Mesendoderm (in vitro differentiated cells): Measurements from ENCODE around the gene FAM163B.

Source experiments
- DNase-seq: peaks from one replicate; pipeline ENCODE4 v3.0.0; 2013
- H2AK5ac ChIP-seq: 2 replicates; pipeline ENCODE4 v1.6.1; 2013; ENCODE audit warnings: low read length, inconsistent platforms
- H2BK120ac ChIP-seq: 2 replicates; pipeline ENCODE4 v1.6.1; 2013; ENCODE audit warnings: low read depth, mild to moderate bottlenecking, low read length, moderate library complexity, mixed read lengths
- H2BK15ac ChIP-seq: replicated peaks from 2 replicates; pipeline ENCODE4 v1.6.1; 2013; ENCODE audit warnings: low read depth, mild to moderate bottlenecking, moderate library complexity
- H2BK5ac ChIP-seq: 2 replicates; pipeline ENCODE4 v1.6.1; 2013; ENCODE audit warnings: low read length, inconsistent platforms
- H3K18ac ChIP-seq: 2 replicates; pipeline ENCODE4 v1.6.1; 2013; ENCODE audit warnings: mild to moderate bottlenecking, low read length, mixed read lengths
- H3K23ac ChIP-seq: one replicate; pipeline ENCODE4 v1.6.1; 2013; ENCODE audit warnings: low read length
- H3K27ac ChIP-seq: 2 replicates; pipeline ENCODE4 v1.5.1; 2013; ENCODE audit warnings: low read depth, mild to moderate bottlenecking, inconsistent platforms, low read length, moderate library complexity
- H3K27me3 ChIP-seq: 2 replicates; pipeline ENCODE4 v1.6.1; 2013; ENCODE audit warnings: low read length, control low read depth, mild to moderate bottlenecking, inconsistent platforms; ENCODE audit not compliant: insufficient read depth, poor library complexity
- H3K36me3 ChIP-seq: 2 replicates; pipeline ENCODE4 v1.6.1; 2013; ENCODE audit warnings: low read length, inconsistent platforms; ENCODE audit not compliant: control insufficient read depth, insufficient read depth
- H3K4ac ChIP-seq: one replicate; pipeline ENCODE4 v1.6.1; 2013; ENCODE audit warnings: low read depth, mild to moderate bottlenecking, low read length, moderate library complexity
- H3K4me1 ChIP-seq: 2 replicates; pipeline ENCODE4 v1.6.1; 2013; ENCODE audit warnings: low read depth, low read length, inconsistent platforms; ENCODE audit not compliant: control insufficient read depth
- H3K4me2 ChIP-seq: 2 replicates; pipeline ENCODE4 v1.6.1; 2013; ENCODE audit warnings: low read length
- H3K4me3 ChIP-seq: 2 replicates; pipeline ENCODE4 v1.5.1; 2013; ENCODE audit warnings: mild to moderate bottlenecking, low read length
- H3K56ac ChIP-seq: one replicate; pipeline ENCODE4 v1.6.1; 2013; ENCODE audit warnings: low read length
- H3K79me1 ChIP-seq: 2 replicates; pipeline ENCODE4 v1.6.1; 2013; ENCODE audit warnings: low read length, inconsistent platforms
- H3K79me2 ChIP-seq: 2 replicates; pipeline ENCODE4 v1.6.1; 2013; ENCODE audit warnings: mild to moderate bottlenecking, low read length; ENCODE audit not compliant: control insufficient read depth, insufficient read depth
- H3K9ac ChIP-seq: 2 replicates; pipeline ENCODE4 v1.6.1; 2013; ENCODE audit warnings: low read length, inconsistent platforms
- H4K5ac ChIP-seq: one replicate; pipeline ENCODE4 v1.6.1; 2013; ENCODE audit warnings: low read length
- H4K8ac ChIP-seq: one replicate; pipeline ENCODE4 v1.6.1; 2013; ENCODE audit warnings: low read depth, mild to moderate bottlenecking, control low read depth, low read length, moderate library complexity
- WGBS: extraction: QIAGEN DNeasy Blood & Tissue Kit; methylation state at CpG from one replicate; pipeline ENCODE4 v1.1.7; 2013; ENCODE audit warnings: low lambda C conversion rate, missing lambda C conversion rate; ENCODE audit not compliant: insufficient coverage; ENCODE audit errors: extremely low coverage; 5-methylcytosine and 5-hydroxymethylcytosine counted together

The FAM163B gene

DNA sequence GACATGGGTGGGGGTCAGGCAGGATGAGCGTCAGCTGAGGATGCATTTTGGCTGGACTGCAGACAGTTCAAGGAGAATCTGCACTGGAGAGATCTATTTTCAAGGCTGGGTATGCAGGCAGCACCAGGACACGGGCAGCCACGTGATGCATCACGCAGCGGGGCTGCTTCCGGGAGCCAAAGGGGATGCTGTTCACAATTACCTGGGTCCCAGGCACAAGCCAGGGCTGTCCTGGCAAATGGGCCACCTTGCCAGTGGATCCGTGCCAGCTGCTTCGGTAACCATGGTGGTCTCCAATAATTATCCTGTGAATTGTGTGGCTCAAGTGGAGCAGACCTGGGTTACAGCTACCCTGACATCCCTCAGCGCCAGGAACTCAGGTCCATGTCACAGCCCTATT is 44.4 kb upstream of the FAM163B start:
- DNase-seq = no peak
- Histone ChIP-seq H3K4me2 (no peak overlapping the region), H2BK15ac (no peak overlapping the region), H2AK5ac (no peak overlapping the region), H2BK120ac (no peak overlapping the region), H3K18ac (no peak overlapping the region), H3K4me3 (no peak overlapping the region), H3K27me3 (no peaks in the 10 kb centered on the region), H4K5ac (no peak overlapping the region), H3K79me2 (no peaks in the 10 kb centered on the region), H3K23ac (no peak overlapping the region), H3K4ac (no peak overlapping the region), H3K4me1 (no peaks in the 10 kb centered on the region), H4K8ac (no peak overlapping the region), H3K36me3 (no peaks in the 10 kb centered on the region), H3K79me1 (no peaks in the 10 kb centered on the region), H3K9ac (no peak overlapping the region), H2BK5ac (no peak overlapping the region), H3K56ac (no peak overlapping the region), H3K27ac (no peak overlapping the region)
- WGBS = no CpG with 5 or more reads among the region's 9 CpGs

DNA sequence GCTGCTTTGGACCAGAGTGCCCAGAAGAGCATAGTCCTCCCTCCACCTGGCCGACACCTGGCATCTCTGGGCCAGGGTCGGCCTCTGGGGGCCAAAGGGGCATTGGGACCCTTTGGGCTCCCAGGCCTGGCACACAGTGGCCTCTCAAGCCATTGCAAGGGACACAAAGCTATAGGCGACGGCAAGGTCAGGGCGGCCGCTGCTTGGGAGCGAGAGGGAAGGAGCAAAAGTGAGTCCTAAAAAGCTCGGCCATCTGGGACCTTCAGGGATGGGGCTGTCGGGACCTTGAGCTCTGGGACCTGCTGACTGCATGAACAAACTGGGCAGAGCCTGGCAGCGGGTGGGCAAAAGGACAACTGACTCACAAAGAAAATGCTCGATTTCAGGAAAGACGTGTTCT is 40.8 kb upstream of the FAM163B start:
- H2BK120ac ChIP-seq = no peak overlapping the region
- no peak overlapping the region for H3K4me3 ChIP-seq
- H3K4ac ChIP-seq = no peak overlapping the region
- H3K27ac ChIP-seq = no peak overlapping the region
- H3K79me2 ChIP-seq = no peaks in the 10 kb centered on the region
- H2BK15ac ChIP-seq = no peak overlapping the region
- H3K27me3 ChIP-seq = no peaks in the 10 kb centered on the region
- H4K5ac ChIP-seq = no peak overlapping the region
- no peak for DNase-seq
- no CpG with 5 or more reads among the region's 12 CpGs for WGBS
- no peaks in the 10 kb centered on the region for H3K4me1 ChIP-seq
- no peaks in the 10 kb centered on the region for H3K79me1 ChIP-seq
- H3K23ac ChIP-seq = no peak overlapping the region
- H3K36me3 ChIP-seq = no peaks in the 10 kb centered on the region
- H3K18ac ChIP-seq = no peak overlapping the region
- H4K8ac ChIP-seq = no peak overlapping the region
- no peak overlapping the region for H2AK5ac ChIP-seq
- H2BK5ac ChIP-seq = no peak overlapping the region
- no peak overlapping the region for H3K56ac ChIP-seq
- H3K4me2 ChIP-seq = no peak overlapping the region
- no peak overlapping the region for H3K9ac ChIP-seq

DNA sequence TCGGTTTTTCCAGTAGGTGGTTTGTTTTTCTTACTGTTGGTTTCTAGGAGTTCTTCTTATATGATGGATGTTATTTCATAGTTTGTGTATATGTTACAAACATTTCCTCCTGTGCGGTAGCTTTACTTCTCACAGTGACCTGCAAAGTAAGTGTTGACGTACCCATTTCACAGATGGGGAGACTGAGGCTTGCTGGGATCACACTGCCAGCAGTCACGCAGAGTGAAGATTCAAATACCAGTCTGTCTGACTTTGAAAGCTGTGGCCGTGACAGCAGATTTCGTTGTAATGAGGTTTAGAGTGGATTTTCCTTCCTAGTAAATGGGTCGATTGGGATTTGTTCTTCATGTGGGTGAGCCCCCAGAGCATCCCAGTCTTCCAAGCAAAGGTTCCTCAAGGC is 40.0 kb upstream of the FAM163B start:
- Histone ChIP-seq H3K79me2 (no peaks in the 10 kb centered on the region), H3K56ac (no peak overlapping the region), H2AK5ac (no peak overlapping the region), H3K27ac (no peak overlapping the region), H2BK5ac (no peak overlapping the region), H3K4ac (no peak overlapping the region), H3K4me1 (no peaks in the 10 kb centered on the region), H3K4me3 (no peak overlapping the region), H2BK15ac (no peak overlapping the region), H3K18ac (no peak overlapping the region), H3K23ac (no peak overlapping the region), H4K5ac (no peak overlapping the region), H3K27me3 (no peaks in the 10 kb centered on the region), H3K4me2 (no peak overlapping the region), H3K9ac (no peak overlapping the region), H2BK120ac (no peak overlapping the region), H3K79me1 (no peaks in the 10 kb centered on the region), H4K8ac (no peak overlapping the region), H3K36me3 (no peaks in the 10 kb centered on the region)
- WGBS = no CpG with 5 or more reads among the region's 7 CpGs
- DNase-seq = no peak

DNA sequence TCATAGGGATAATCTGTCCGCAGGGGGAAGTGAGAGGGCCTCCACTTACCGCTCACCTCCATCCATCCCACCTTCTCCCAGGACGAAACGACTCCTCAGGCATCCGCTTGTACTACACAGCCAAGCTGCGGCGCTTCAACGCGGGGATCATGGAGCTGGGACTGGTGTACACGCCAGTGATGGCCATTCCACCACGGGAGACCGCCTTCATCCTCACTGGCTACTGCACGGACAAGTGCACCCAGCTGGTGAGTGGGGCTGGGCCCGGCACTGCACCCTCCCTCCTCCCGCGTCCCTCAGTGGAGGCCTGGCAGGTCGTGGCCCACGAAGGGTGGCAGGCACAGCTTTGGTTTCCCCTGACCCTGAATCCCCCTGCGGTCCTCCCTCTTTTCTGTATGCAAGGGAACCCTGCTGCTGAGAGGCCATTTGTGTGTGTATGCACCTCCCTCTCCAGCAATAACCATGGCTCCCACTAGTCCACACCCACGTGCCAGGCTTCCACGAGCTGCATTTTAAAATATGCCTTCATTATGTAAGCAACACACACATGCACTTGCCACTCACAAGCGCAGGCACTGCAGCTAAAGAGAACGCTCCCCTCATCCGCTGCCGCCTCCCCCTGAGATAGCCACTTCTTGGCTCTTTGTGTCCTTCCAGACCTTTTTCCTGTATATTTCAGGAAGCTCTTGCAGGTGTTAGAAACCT is 38.7 kb upstream of the FAM163B start:
- H3K79me2 ChIP-seq = no peaks in the 10 kb centered on the region
- no peak overlapping the region for H3K56ac ChIP-seq
- no peak overlapping the region for H2AK5ac ChIP-seq
- no peak overlapping the region for H4K5ac ChIP-seq
- H2BK15ac ChIP-seq = no peak overlapping the region
- H3K4me2 ChIP-seq = no peak overlapping the region
- no peak overlapping the region for H3K9ac ChIP-seq
- no peak overlapping the region for H2BK5ac ChIP-seq
- no peaks in the 10 kb centered on the region for H3K4me1 ChIP-seq
- no peaks in the 10 kb centered on the region for H3K36me3 ChIP-seq
- no peak overlapping the region for H4K8ac ChIP-seq
- no peaks in the 10 kb centered on the region for H3K79me1 ChIP-seq
- WGBS = no CpG with 5 or more reads among the region's 25 CpGs
- no peak for DNase-seq
- H3K27me3 ChIP-seq = no peaks in the 10 kb centered on the region
- no peak overlapping the region for H3K23ac ChIP-seq
- no peak overlapping the region for H3K4me3 ChIP-seq
- H3K27ac ChIP-seq = no peak overlapping the region
- H3K18ac ChIP-seq = no peak overlapping the region
- H2BK120ac ChIP-seq = no peak overlapping the region
- H3K4ac ChIP-seq = no peak overlapping the region

DNA sequence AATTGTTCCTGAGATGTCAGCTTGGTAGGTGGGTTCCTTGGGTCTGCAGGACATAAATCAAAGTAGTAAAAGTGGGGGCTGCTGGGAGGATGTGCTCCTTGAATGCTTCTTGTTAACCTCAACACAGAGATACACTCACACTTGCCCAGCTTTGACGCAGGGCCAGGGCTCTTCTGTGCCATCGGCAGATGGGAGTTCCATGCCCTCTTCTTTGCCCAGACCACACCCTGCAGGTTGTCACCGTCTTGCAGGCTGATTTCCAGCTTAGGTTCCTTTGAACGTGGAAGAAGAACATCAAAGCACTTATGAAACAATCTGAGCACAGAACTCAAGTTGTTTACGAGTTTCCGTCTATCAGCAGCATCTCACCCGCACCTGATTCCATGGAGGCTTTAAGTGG is 38.0 kb upstream of the FAM163B start:
- H3K56ac ChIP-seq = no peak overlapping the region
- no CpG with 5 or more reads among the region's 7 CpGs for WGBS
- no peak overlapping the region for H3K27ac ChIP-seq
- no peak for DNase-seq
- H3K36me3 ChIP-seq = no peaks in the 10 kb centered on the region
- no peaks in the 10 kb centered on the region for H3K79me2 ChIP-seq
- no peaks in the 10 kb centered on the region for H3K27me3 ChIP-seq
- H2BK15ac ChIP-seq = no peak overlapping the region
- H3K4me3 ChIP-seq = no peak overlapping the region
- no peak overlapping the region for H2BK5ac ChIP-seq
- H3K79me1 ChIP-seq = no peaks in the 10 kb centered on the region
- H3K18ac ChIP-seq = no peak overlapping the region
- H3K4ac ChIP-seq = no peak overlapping the region
- H3K4me1 ChIP-seq = no peaks in the 10 kb centered on the region
- no peak overlapping the region for H3K9ac ChIP-seq
- H4K8ac ChIP-seq = no peak overlapping the region
- H2BK120ac ChIP-seq = no peak overlapping the region
- H4K5ac ChIP-seq = no peak overlapping the region
- no peak overlapping the region for H2AK5ac ChIP-seq
- peak overlapping the region; percentile 85 for H3K23ac ChIP-seq
- no peak overlapping the region for H3K4me2 ChIP-seq
